Ishikawa (cell line): ENCODE results near the gene PGF.

Experiments used
- CEBPB ChIP-seq: IDR thresholded peaks from 2 replicates; pipeline ENCODE4 v1.6.1; 2012
- CREB1 ChIP-seq: IDR thresholded peaks from 2 replicates; pipeline ENCODE4 v1.6.1; 2012; ENCODE audit warnings: low read depth
- EGR1 ChIP-seq: IDR thresholded peaks from 2 replicates; pipeline ENCODE4 v1.6.1; 2012
- EP300 ChIP-seq: IDR thresholded peaks from 2 replicates; pipeline ENCODE4 v1.6.1; 2012; ENCODE audit warnings: borderline replicate concordance
- FOXM1 ChIP-seq: IDR thresholded peaks from 2 replicates; pipeline ENCODE4 v1.6.1; 2012; ENCODE audit warnings: low read depth, borderline replicate concordance
- NFIC ChIP-seq: IDR thresholded peaks from 2 replicates; pipeline ENCODE4 v1.6.1; 2012
- RAD21 ChIP-seq: IDR thresholded peaks from 2 replicates; pipeline ENCODE4 v1.6.1; 2012; ENCODE audit warnings: low read depth
- TAF1 ChIP-seq: IDR thresholded peaks from 2 replicates; pipeline ENCODE4 v1.6.1; 2012; ENCODE audit warnings: low read depth, mild to moderate bottlenecking
- TCF12 ChIP-seq: IDR thresholded peaks from 2 replicates; pipeline ENCODE4 v1.6.1; 2012; ENCODE audit warnings: low read depth
- TEAD4 ChIP-seq: IDR thresholded peaks from 2 replicates; pipeline ENCODE4 v1.6.1; 2012
- YY1 ChIP-seq: IDR thresholded peaks from 2 replicates; pipeline ENCODE4 v1.6.1; 2012; ENCODE audit warnings: low read depth
- ZBTB7A ChIP-seq: IDR thresholded peaks from 2 replicates; pipeline ENCODE4 v1.6.1; 2012; ENCODE audit warnings: low read depth
- TF ChIP-seq, protein P1 (sequence below): IDR thresholded peaks from 2 replicates; pipeline ENCODE4 v1.6.1; 2012; ENCODE audit warnings: low read depth, mild to moderate bottlenecking
- TF ChIP-seq, protein P2 (sequence below): IDR thresholded peaks from 2 replicates; pipeline ENCODE4 v1.6.1; 2012
- TF ChIP-seq, protein P3 (sequence below): IDR thresholded peaks from 2 replicates; pipeline ENCODE4 v1.6.1; 2012

The PGF gene

DNA sequence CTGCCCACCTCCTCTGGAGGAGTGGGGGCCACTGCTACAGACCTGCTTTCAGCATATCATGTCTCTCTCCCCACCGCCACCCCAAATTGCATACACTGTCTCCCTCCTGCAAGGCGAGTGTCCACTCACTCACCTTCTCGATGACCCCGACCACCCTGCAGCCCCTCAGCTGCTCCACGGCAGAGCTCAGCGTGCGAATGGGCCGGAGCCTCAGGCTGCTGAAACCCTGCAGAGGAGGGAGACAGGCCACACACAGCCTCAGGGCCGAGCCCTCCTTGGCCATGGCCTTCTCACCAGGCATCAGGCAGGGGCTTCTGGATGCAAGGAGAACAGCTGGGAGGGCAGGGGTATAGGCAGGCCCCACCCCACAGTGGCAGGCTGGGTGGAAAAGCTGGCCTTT, 37.0 kb downstream of the PGF start:
- TF ChIP-seq NFIC (no peak), TEAD4 (no peak), EP300 (no peak), CEBPB (no peak), TCF12 (no peak)
- TF ChIP-seq, protein P1, sequence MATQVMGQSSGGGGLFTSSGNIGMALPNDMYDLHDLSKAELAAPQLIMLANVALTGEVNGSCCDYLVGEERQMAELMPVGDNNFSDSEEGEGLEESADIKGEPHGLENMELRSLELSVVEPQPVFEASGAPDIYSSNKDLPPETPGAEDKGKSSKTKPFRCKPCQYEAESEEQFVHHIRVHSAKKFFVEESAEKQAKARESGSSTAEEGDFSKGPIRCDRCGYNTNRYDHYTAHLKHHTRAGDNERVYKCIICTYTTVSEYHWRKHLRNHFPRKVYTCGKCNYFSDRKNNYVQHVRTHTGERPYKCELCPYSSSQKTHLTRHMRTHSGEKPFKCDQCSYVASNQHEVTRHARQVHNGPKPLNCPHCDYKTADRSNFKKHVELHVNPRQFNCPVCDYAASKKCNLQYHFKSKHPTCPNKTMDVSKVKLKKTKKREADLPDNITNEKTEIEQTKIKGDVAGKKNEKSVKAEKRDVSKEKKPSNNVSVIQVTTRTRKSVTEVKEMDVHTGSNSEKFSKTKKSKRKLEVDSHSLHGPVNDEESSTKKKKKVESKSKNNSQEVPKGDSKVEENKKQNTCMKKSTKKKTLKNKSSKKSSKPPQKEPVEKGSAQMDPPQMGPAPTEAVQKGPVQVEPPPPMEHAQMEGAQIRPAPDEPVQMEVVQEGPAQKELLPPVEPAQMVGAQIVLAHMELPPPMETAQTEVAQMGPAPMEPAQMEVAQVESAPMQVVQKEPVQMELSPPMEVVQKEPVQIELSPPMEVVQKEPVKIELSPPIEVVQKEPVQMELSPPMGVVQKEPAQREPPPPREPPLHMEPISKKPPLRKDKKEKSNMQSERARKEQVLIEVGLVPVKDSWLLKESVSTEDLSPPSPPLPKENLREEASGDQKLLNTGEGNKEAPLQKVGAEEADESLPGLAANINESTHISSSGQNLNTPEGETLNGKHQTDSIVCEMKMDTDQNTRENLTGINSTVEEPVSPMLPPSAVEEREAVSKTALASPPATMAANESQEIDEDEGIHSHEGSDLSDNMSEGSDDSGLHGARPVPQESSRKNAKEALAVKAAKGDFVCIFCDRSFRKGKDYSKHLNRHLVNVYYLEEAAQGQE, result no peak

DNA sequence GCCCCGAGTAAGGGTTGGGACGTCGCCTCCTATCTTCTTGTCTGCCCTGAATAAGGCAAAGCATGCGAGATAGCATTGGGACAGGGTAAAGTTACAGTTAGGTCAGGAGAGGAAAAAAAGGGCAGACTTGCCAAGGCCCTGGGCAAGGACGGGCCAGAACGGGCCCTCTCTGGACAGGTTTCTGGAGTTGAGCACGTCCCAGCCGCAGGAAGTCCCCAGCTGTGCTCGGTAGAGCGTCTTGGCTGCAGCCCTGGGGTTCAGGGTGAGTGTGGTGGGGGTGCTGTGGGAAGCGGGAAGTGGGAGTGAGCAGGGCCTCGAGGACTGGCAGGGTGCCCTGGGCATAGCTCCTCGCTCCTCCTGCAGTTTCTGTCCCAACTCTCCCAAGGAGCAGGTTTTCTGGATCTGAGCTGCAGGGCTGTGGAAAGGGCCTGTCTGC, 37.7 kb downstream of the PGF start:
- TF ChIP-seq, protein P2, sequence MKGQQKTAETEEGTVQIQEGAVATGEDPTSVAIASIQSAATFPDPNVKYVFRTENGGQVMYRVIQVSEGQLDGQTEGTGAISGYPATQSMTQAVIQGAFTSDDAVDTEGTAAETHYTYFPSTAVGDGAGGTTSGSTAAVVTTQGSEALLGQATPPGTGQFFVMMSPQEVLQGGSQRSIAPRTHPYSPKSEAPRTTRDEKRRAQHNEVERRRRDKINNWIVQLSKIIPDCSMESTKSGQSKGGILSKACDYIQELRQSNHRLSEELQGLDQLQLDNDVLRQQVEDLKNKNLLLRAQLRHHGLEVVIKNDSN, result no peak
- peak; percentile 88 for TF ChIP-seq NFIC
- TF ChIP-seq EGR1, result no peak
- TF ChIP-seq TCF12, result peak; percentile 88
- no peak for TF ChIP-seq CEBPB
- TF ChIP-seq FOXM1, result peak; percentile 57; the same call in 1 of the 2 replicates
- peak; percentile 89 for TF ChIP-seq EP300
- TF ChIP-seq ZBTB7A, result 0 out of 2 replicates have a peak, but pooled peaks have one; percentile 3
- TF ChIP-seq TAF1, result no peak
- no peak for TF ChIP-seq CREB1
- TF ChIP-seq TEAD4, result 0 out of 2 replicates have a peak, but pooled peaks have one; percentile 52
- 0 out of 2 replicates have a peak, but pooled peaks have one; percentile 12 for TF ChIP-seq RAD21
- TF ChIP-seq, protein P3, sequence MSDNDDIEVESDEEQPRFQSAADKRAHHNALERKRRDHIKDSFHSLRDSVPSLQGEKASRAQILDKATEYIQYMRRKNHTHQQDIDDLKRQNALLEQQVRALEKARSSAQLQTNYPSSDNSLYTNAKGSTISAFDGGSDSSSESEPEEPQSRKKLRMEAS, result peak; percentile 53
- TF ChIP-seq, protein P1, result no peak

DNA sequence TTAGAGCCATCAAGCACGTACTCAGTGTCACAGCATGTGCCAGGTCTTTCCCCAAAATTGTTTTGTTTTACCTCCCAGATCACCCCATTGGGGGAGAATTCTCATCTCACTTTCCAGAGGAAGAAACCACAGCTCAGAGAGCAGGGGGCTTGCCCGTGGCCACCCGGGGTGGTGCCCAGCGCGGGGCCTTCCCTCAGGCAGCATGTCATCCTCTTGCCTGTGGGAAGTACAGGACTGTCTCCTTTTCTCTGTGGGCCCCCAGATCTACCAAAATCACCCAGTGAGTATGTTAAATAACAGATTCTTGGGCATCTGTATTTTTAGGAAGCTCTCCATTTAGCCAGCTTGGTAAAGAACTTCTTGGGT, 38.2 kb downstream of the PGF start:
- TF ChIP-seq FOXM1, result no peak; the same call in 1 of the 2 replicates
- TF ChIP-seq TAF1, result no peak
- TF ChIP-seq, protein P2, result no peak
- no peak for TF ChIP-seq EP300
- TF ChIP-seq EGR1, result no peak
- TF ChIP-seq TCF12, result no peak
- TF ChIP-seq, protein P1, result no peak
- no peak for TF ChIP-seq YY1

DNA sequence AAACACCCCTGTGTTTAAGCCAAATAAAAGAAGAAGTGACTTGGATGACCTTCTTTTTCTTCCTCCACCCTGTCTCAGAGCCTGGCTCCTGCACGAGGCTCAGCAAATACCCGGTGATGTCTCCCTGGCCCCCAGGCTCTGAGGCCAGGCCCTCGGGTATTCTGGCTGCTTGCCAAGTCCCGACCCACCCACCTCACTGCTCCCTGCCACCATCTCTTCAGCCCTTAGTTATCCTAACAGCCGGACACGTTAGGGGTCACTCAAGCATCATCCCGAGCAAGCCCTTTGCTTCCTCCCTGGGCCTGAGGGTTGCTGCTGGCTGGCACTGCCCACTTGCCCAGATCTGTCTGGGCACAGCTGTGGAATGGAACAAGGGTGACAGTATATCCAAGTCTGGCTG, 39.6 kb downstream of the PGF start:
- TF ChIP-seq ZBTB7A (no peak), TAF1 (no peak), NFIC (peak; percentile 55; the same call in 1 of the 2 replicates)

DNA sequence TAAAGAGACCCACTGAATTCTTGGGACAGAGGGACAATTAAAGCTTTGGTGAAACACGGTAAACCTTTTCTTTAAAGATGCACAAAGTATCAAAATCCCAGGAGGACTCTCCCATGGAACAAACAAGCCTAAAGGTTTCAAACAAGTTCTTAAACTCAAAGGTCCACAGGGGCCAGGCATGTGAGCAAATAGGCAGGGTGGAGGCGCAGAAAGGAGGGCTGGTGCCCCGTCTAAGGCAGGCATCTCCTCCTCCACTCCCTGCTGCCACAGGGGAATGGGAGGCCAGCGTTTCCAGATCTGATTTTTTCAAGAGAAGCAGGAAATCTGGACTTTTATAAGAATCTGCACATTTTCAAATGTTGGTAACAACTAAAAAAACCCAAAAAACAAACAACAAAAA, 40.0 kb downstream of the PGF start:
- TF ChIP-seq, protein P1, result no peak
- TF ChIP-seq TEAD4 (no peak), EGR1 (no peak), NFIC (no peak), EP300 (no peak), TCF12 (no peak), CREB1 (no peak), YY1 (no peak), FOXM1 (no peak)
- TF ChIP-seq, protein P3, result no peak
